ENCODE measurements around the gene FPR3. TPM values are rescaled to one million over a fixed set of nuclear protein-coding genes. Genes with fewer than 3 reads are reported as not detected.

The FPR3 gene
- total and polyA plus RNA-seq, 9 of the 15 experiments (the other 6 are each of a cell fraction or from before 2014, with no cell fraction given), result 0.08 to 0.51 (median 0.22) TPM; not detected in 1

DNA sequence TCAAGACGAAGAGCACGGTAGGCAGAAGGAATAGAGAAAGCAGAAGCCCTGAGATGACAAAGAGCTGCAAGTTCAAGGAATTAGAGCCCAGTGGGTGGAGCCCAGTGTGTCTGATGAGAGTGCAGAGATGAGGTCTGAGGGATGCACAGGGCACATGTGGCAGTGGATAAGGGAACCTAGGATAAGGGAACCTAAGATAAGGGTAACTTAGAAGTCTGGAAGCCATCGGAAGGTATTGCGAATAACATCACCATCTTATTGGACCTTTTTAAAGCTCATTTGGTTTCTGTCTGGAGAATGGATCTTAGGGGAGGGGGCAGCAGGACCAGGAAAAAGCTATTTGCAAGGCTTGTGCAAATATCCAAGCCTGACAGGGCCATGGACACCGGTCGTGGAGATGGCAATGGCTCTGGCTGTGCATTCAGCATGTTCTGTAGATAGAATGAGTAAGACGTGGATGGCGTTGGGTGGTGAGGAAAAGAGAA is 1.3 kb downstream of the FPR3 start (continued):
- TF ChIP-seq NR4A1 (CRISPR knock-in tag; IDR thresholded peaks at IDR 0.05) (no peak), NR4A1 (tag; IDR thresholded peaks at IDR 0.05) (peak; percentile 35; the same call in 1 of the 2 replicates), SMARCB1 (IDR thresholded peaks at IDR 0.05; ENCODE audit: insufficient read length, low read depth) (no peak), RFX7 (CRISPR knock-in tag; IDR thresholded peaks at IDR 0.05) (no peak), SMARCC2 (IDR thresholded peaks at IDR 0.05; ENCODE audit: low read depth) (peak; percentile 25), RBFOX2 (IDR thresholded peaks at IDR 0.05; ENCODE audit: low read depth, low read length) (no peak), HNRNPLL (IDR thresholded peaks at IDR 0.05; ENCODE audit: low read depth, low read length, poor library complexity, severe bottlenecking) (no peak), ZNF408 (CRISPR knock-in tag; IDR thresholded peaks at IDR 0.05; ENCODE audit: low read depth) (no peak), RBM15 (IDR thresholded peaks at IDR 0.05; ENCODE audit: insufficient read depth, low read length) (no peak), KDM1A (IDR thresholded peaks at IDR 0.05) (peak; percentile 76 to 80; a peak in 3 of 4 replicates), ZNF324 (CRISPR knock-in tag; IDR thresholded peaks at IDR 0.05) (no peak)
- TF ChIP-seq, protein P1, sequence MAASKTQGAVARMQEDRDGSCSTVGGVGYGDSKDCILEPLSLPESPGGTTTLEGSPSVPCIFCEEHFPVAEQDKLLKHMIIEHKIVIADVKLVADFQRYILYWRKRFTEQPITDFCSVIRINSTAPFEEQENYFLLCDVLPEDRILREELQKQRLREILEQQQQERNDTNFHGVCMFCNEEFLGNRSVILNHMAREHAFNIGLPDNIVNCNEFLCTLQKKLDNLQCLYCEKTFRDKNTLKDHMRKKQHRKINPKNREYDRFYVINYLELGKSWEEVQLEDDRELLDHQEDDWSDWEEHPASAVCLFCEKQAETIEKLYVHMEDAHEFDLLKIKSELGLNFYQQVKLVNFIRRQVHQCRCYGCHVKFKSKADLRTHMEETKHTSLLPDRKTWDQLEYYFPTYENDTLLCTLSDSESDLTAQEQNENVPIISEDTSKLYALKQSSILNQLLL (CRISPR knock-in tag; IDR thresholded peaks at IDR 0.05; ENCODE audit: borderline replicate concordance), result no peak
- TF ChIP-seq, protein P2, sequence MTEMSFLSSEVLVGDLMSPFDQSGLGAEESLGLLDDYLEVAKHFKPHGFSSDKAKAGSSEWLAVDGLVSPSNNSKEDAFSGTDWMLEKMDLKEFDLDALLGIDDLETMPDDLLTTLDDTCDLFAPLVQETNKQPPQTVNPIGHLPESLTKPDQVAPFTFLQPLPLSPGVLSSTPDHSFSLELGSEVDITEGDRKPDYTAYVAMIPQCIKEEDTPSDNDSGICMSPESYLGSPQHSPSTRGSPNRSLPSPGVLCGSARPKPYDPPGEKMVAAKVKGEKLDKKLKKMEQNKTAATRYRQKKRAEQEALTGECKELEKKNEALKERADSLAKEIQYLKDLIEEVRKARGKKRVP (CRISPR knock-in tag; IDR thresholded peaks at IDR 0.05), result peak; percentile 57
- TF ChIP-seq, protein P3, sequence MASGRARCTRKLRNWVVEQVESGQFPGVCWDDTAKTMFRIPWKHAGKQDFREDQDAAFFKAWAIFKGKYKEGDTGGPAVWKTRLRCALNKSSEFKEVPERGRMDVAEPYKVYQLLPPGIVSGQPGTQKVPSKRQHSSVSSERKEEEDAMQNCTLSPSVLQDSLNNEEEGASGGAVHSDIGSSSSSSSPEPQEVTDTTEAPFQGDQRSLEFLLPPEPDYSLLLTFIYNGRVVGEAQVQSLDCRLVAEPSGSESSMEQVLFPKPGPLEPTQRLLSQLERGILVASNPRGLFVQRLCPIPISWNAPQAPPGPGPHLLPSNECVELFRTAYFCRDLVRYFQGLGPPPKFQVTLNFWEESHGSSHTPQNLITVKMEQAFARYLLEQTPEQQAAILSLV (tag; IDR thresholded peaks at IDR 0.05), result 0 out of 2 replicates have a peak, but pooled peaks have one; percentile 25
- TF ChIP-seq, protein P4, sequence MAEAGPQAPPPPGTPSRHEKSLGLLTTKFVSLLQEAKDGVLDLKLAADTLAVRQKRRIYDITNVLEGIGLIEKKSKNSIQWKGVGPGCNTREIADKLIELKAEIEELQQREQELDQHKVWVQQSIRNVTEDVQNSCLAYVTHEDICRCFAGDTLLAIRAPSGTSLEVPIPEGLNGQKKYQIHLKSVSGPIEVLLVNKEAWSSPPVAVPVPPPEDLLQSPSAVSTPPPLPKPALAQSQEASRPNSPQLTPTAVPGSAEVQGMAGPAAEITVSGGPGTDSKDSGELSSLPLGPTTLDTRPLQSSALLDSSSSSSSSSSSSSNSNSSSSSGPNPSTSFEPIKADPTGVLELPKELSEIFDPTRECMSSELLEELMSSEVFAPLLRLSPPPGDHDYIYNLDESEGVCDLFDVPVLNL (CRISPR knock-in tag; IDR thresholded peaks at IDR 0.05; ENCODE audit: low read depth), result no peak
- TF ChIP-seq, protein P5, sequence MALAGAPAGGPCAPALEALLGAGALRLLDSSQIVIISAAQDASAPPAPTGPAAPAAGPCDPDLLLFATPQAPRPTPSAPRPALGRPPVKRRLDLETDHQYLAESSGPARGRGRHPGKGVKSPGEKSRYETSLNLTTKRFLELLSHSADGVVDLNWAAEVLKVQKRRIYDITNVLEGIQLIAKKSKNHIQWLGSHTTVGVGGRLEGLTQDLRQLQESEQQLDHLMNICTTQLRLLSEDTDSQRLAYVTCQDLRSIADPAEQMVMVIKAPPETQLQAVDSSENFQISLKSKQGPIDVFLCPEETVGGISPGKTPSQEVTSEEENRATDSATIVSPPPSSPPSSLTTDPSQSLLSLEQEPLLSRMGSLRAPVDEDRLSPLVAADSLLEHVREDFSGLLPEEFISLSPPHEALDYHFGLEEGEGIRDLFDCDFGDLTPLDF (CRISPR knock-in tag; IDR thresholded peaks at IDR 0.05), result no peak
